ENCODE measurements around the gene ARL2BP. TPM values are rescaled to one million over a fixed set of nuclear protein-coding genes. Genes with fewer than 3 reads are reported as not detected.

The ARL2BP gene
- total and polyA plus RNA-seq, 9 of the 15 experiments (the other 6 are each of a cell fraction or from before 2014, with no cell fraction given): 16.7 to 41.8 (median 27.2) TPM

- TF ChIP-seq EZH2 (IDR thresholded peaks at IDR 0.05; ENCODE audit: borderline replicate concordance, low read depth, low read length): no peak
- TF ChIP-seq HCFC1 (IDR thresholded peaks at IDR 0.05; ENCODE audit: low read depth, low read length): 0 out of 2 replicates have a peak, but pooled peaks have one; percentile 12
- peak; percentile 90 for TF ChIP-seq RFX1 (IDR thresholded peaks at IDR 0.05)
- TF ChIP-seq CUX1 (CRISPR knock-in tag; IDR thresholded peaks at IDR 0.05): no peak
- TF ChIP-seq ARID3A (IDR thresholded peaks at IDR 0.05; ENCODE audit: borderline replicate concordance, low read depth, low read length): 0 out of 2 replicates have a peak, but pooled peaks have one; percentile 55
- no peak for TF ChIP-seq SIX5 (IDR thresholded peaks at IDR 0.05; ENCODE audit: borderline replicate concordance in 1 of 2, insufficient read depth in 1 of 2, low read depth in 1 of 2, low read length in 2 of 2)
- TF ChIP-seq DNMT1 (IDR thresholded peaks at IDR 0.05): no peak
- peak in 2 of 3 experiments; percentile 45 to 87; a peak in 3 of 6 replicates for TF ChIP-seq ZBTB11 (CRISPR knock-in tag; IDR thresholded peaks at IDR 0.05)
- TF ChIP-seq E2F6 (IDR thresholded peaks at IDR 0.05; ENCODE audit: borderline replicate concordance in 1 of 2, extremely low read depth in 1 of 2, insufficient read depth in 1 of 2, insufficient read length in 1 of 2, low read depth in 1 of 2, low read length in 1 of 2, poor library complexity in 1 of 2, severe bottlenecking in 1 of 2): peak; percentile 62 to 73
- TF ChIP-seq ZNF398 (CRISPR knock-in tag; IDR thresholded peaks at IDR 0.05): no peak
- peak; percentile 67; the same call in 1 of the 2 replicates for TF ChIP-seq HDAC2 (IDR thresholded peaks at IDR 0.05)
Measured at GRCh38 chr16:57244767-57245471, at the start of gene ARL2BP (continued).

Data from K562 (cell line).